Activated B cell treated with CpG ODN at 0.5 μM for 24 hours (primary cell): ENCODE measurements around the gene SF3B6. TPM values are rescaled to one million over a fixed set of nuclear protein-coding genes. Genes with fewer than 3 reads are reported as not detected.

Source experiments
- ATAC-seq: fragments of 200-7000 bp; cut with Tn5 transposase; one replicate; pipeline ENCODE4 v1.10.0; 2021; ENCODE audit warnings: low read depth, mild to moderate bottlenecking, moderate library complexity
- CTCF ChIA-PET: fragments of 350-600 bp; sonication (Branson Sonifier 250); formaldehyde crosslinking; loops from one replicate; lab custom pipeline; 2021; ENCODE audit warnings: antibody characterized with exemption; lab: Charles Lee
- POLR2A ChIA-PET: fragments of 350-600 bp; sonication (Branson Sonifier 250); formaldehyde crosslinking; loops from one replicate; lab custom pipeline; 2021; ENCODE audit warnings: antibody characterized with exemption; lab: Charles Lee
- DNase-seq: peaks from one replicate; pipeline ENCODE4 v3.0.0; 2022
- H3K27ac Mint-ChIP-seq: one replicate; pipeline ENCODE4 v1.8.0; 2020; ENCODE audit warnings: mixed read lengths
- H3K27me3 Mint-ChIP-seq: one replicate; pipeline ENCODE4 v1.8.0; 2021; ENCODE audit warnings: mixed read lengths
- H3K36me3 Mint-ChIP-seq: one replicate; pipeline ENCODE4 v1.8.0; 2021; ENCODE audit warnings: low read depth, mixed read lengths
- H3K4me1 Mint-ChIP-seq: one replicate; pipeline ENCODE4 v1.8.0; 2021; ENCODE audit warnings: mixed read lengths
- H3K4me3 Mint-ChIP-seq: one replicate; pipeline ENCODE4 v1.8.0; 2020; ENCODE audit warnings: mild to moderate bottlenecking, mixed read lengths
- H3K9me3 Mint-ChIP-seq: one replicate; pipeline ENCODE4 v1.8.0; 2020; ENCODE audit warnings: mixed read lengths
- intact Hi-C: fragments of 100-400 bp; cut with micrococcal nuclease; formaldehyde crosslinking; loops from one replicate; pipeline ENCODE4 v1.15.1; 2024
- total RNA-seq: library from RNA; stranded (reverse); gene quantifications from 2 replicates; pipeline ENCODE4 v1.2.3, GENCODE V29; 2022
- TF ChIP-seq, protein P1 (sequence below): fragments of 200-600 bp; IDR thresholded peaks from one replicate; pipeline ENCODE4 v1.8.0; 2022; ENCODE audit warnings: antibody characterized with exemption, mild to moderate bottlenecking

Gene SF3B6
- total RNA-seq, 1 donor from 2014 or later = 70.4 TPM

DNA sequence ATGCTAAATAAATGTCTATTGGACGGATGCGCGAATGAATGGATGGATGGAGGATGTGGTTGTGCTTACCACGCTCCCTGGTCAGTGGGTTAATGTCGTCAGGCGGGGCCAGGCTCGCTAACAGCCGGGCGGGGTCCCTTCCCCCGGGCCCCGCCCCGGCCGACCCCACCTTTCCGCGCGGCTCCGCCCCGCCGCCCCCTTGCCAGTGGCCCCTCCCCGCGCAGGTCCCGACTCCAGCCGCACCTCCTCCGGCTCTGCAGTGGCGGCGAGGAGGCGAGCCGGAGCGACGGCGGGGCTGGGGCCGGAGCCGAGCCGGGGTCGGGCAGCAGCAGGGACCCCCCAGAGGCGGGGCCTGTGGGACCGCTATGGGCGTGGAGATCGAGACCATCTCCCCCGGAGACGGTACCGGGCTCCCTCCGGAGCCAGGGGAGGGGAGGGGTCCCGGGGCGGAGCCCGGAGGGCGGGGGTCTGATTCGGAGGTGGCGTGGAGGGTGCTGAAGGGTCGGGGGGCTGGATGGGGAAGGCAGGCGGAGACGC lies 26.6 kb downstream of the SF3B6 start, which contains the start of gene FKBP1B:
Gene FKBP1B (plus strand): TSS at position 257 of the 537 bp plus-strand sequence. CDS start 109 bp downstream, at position 366.
- POLR2A ChIA-PET = interaction anchor here (0.6 to 2.9 kb wide), 4 partner anchors 27 to 123 kb away, joined by 3 to 30 read pairs (median 12); partner anchors contain the start of genes ATAD2B and SF3B6
- Mint-ChIP-seq H3K27me3 (no peaks in the 10 kb centered on the region), H3K4me3 (no peak within 1 kb of the TSS), H3K36me3 (peaks cover 5% of the 10 kb centered on the region), H3K4me1 (peaks cover 29% of the 10 kb centered on the region), H3K27ac (no peak within 1 kb of the TSS), H3K9me3 (no peaks in the 10 kb centered on the region)
- DNase-seq = peak; percentile 60
- CTCF ChIA-PET = interaction anchor here (2.4 kb wide), 1 partner anchor 35 kb away, joined by 6 read pairs; the partner anchor contains the start of gene TP53I3
- intact Hi-C loops = no loop called here
- ATAC-seq = peak; percentile 26
- TF ChIP-seq, protein P1, sequence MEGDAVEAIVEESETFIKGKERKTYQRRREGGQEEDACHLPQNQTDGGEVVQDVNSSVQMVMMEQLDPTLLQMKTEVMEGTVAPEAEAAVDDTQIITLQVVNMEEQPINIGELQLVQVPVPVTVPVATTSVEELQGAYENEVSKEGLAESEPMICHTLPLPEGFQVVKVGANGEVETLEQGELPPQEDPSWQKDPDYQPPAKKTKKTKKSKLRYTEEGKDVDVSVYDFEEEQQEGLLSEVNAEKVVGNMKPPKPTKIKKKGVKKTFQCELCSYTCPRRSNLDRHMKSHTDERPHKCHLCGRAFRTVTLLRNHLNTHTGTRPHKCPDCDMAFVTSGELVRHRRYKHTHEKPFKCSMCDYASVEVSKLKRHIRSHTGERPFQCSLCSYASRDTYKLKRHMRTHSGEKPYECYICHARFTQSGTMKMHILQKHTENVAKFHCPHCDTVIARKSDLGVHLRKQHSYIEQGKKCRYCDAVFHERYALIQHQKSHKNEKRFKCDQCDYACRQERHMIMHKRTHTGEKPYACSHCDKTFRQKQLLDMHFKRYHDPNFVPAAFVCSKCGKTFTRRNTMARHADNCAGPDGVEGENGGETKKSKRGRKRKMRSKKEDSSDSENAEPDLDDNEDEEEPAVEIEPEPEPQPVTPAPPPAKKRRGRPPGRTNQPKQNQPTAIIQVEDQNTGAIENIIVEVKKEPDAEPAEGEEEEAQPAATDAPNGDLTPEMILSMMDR = no peak

DNA sequence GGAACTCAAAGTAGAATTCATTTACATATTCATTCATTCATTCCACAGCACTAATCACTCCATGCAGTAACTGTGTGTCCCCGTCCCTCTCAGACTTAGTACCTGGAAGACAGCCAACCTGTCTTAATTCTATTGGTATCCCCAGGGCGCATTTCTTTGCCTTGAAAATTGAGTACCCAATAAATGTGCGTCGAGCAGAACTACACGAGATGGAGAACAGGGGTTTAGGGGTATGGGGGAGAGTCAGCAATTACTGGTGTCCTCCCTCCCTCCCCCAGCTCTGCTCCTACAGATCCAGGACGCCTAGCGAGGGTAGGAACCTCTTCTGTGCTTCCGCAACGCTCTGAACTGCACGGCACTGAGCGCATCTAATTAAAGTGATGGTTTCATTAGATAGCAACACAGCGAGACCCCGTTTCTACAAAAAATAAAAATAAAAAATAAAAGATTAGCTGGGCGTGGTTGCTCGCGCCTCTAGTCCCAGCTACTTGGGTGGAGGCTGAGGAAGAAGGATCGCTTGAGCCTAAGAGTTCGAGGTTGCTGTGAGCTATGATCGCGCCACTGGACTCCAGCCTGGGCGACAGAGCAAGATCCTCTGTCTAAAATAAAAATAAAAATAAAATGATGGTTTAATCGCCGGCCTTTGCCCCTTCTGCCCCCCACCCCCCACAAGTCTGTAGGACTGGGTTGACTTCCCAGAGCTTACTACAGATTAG lies 27.2 kb downstream of the SF3B6 start:
- ATAC-seq = no peak
- Mint-ChIP-seq H3K4me3 (no peak overlapping the region), H3K27me3 (no peaks in the 10 kb centered on the region), H3K36me3 (peaks cover 5% of the 10 kb centered on the region), H3K27ac (no peak overlapping the region), H3K9me3 (no peaks in the 10 kb centered on the region), H3K4me1 (peaks cover 29% of the 10 kb centered on the region)
- no peak for DNase-seq
- POLR2A ChIA-PET = interaction anchor here (0.6 to 2.9 kb wide), 4 partner anchors 27 to 122 kb away, joined by 3 to 30 read pairs (median 12); partner anchors contain the start of genes ATAD2B and SF3B6
- intact Hi-C loops = no loop called here
- TF ChIP-seq, protein P1 = no peak
- CTCF ChIA-PET = no interaction called here

DNA sequence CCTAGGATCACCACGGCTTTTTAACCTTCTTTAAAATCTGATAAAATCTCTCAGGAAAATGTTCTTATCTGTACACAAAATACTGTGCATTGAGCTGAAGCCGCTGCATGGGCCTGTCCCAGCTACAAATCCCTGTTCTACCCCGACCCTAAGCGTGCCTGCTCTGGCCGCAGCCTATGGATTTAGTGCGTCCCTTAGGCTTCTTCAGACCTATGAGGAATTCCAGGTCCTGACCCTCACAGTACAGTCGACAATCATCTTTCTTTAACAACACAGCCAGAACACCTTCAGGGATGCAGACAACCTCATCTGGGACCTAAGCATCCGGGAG lies 28.5 kb downstream of the SF3B6 start:
- no peaks in the 10 kb centered on the region for H3K9me3 Mint-ChIP-seq
- intact Hi-C loops = loop anchor here (1.0 to 2.0 kb wide), 5 partner anchors 29 to 120 kb away; partner anchors contain the start of genes ATAD2B, FAM228B, PFN4 and SF3B6
- H3K4me1 Mint-ChIP-seq = peaks cover 29% of the 10 kb centered on the region
- no peaks in the 10 kb centered on the region for H3K27me3 Mint-ChIP-seq
- ChIA-PET CTCF (interaction anchor here (0.7 to 1.6 kb wide), 3 partner anchors 29 to 121 kb away, joined by 3 to 7 read pairs (median 5); partner anchors contain the start of genes ATAD2B and SF3B6), POLR2A (interaction anchor here (0.5 to 2.9 kb wide), 7 partner anchors 29 to 925 kb away, joined by 3 to 57 read pairs (median 6); partner anchors contain the start of genes ATAD2B, SF3B6 and TP53I3)
- DNase-seq = no peak
- H3K27ac Mint-ChIP-seq = peak overlapping the region; percentile 89
- ATAC-seq = no peak
- H3K36me3 Mint-ChIP-seq = peaks cover 9% of the 10 kb centered on the region
- peak overlapping the region; percentile 96 for H3K4me3 Mint-ChIP-seq
- TF ChIP-seq, protein P1 = no peak

DNA sequence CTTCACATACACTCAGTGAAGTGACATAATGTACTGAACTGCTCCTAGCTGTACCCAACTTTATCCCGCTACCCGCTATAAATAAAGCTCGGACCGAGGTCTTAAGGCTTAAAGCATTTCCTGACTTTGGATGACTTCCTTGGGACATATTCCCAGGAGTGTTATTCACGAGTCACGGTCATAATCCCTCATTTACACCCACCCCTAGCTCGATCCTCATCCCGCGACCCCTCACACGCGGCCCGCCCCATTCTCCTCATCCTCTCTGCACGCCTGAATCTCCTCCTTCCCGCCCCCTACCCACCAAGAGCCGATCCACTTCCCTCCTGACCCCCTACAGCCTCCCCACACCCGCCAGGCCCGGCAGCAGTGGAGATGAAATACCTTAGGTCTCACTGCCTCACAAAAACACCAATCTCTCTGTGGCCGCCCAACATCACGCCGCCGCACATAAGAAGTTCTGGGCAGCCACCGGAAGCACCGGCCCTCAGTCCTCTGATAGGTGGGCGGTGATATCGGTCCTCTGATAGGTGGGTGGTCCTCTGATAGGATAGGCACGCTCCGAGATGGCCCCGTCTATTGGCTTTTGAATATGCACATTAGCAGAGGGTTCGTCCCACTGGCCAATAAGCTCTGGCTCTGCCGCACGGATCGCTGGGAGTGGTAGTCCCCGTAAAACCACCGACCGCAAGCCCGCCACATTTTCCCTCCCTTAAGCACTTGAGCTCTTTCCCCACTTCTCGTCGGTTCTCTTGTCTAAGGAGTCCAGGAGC lies 29.0 kb downstream of the SF3B6 start, which contains the start of gene WDCP:
Gene WDCP (minus strand): TSS at position 462 of the 773 bp plus-strand sequence. CDS start 7,897 bp downstream, outside the sequence.
- DNase-seq (peak; percentile 79), ATAC-seq (peak; percentile 98)
- ChIA-PET CTCF (interaction anchor here (0.7 to 1.6 kb wide), 3 partner anchors 29 to 120 kb away, joined by 3 to 7 read pairs (median 5); partner anchors contain the start of genes ATAD2B and SF3B6), POLR2A (interaction anchor here (0.5 to 2.9 kb wide), 7 partner anchors 29 to 925 kb away, joined by 3 to 57 read pairs (median 6); partner anchors contain the start of genes ATAD2B, SF3B6 and TP53I3)
- Mint-ChIP-seq H3K4me3 (peak within 1 kb of the TSS; percentile 96), H3K36me3 (peaks cover 9% of the 10 kb centered on the region), H3K27ac (peak within 1 kb of the TSS; percentile 89), H3K4me1 (peaks cover 29% of the 10 kb centered on the region), H3K9me3 (no peaks in the 10 kb centered on the region), H3K27me3 (no peaks in the 10 kb centered on the region)
- intact Hi-C loops = loop anchor here (1.0 to 2.0 kb wide), 5 partner anchors 29 to 120 kb away; partner anchors contain the start of genes ATAD2B, FAM228B, PFN4 and SF3B6
- TF ChIP-seq, protein P1 = no peak
